Measurements from ENCODE around the gene CHAC1.

DNA sequence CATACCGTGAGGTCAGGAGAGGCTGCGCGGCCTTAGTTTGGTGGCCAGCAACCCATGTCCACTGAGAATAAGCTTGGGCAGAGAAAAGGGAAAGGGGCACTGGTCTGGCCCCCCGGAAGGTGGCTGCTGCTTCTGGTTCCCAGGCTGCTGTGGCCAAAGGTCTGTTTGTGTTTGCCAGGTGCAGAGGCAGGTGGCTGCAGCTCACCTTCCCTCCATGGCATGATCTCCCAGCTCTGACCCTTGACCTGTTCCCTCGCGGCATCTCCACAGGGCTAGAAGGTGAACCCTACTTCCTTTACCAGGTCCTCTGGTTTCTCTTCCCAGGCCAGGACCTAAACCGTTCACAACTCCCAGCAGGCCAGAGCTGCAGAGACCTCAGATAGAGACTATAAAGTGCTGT lies 45.2 kb upstream of the CHAC1 start:
- TF ChIP-seq, protein P1, sequence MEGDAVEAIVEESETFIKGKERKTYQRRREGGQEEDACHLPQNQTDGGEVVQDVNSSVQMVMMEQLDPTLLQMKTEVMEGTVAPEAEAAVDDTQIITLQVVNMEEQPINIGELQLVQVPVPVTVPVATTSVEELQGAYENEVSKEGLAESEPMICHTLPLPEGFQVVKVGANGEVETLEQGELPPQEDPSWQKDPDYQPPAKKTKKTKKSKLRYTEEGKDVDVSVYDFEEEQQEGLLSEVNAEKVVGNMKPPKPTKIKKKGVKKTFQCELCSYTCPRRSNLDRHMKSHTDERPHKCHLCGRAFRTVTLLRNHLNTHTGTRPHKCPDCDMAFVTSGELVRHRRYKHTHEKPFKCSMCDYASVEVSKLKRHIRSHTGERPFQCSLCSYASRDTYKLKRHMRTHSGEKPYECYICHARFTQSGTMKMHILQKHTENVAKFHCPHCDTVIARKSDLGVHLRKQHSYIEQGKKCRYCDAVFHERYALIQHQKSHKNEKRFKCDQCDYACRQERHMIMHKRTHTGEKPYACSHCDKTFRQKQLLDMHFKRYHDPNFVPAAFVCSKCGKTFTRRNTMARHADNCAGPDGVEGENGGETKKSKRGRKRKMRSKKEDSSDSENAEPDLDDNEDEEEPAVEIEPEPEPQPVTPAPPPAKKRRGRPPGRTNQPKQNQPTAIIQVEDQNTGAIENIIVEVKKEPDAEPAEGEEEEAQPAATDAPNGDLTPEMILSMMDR (conservative IDR thresholded peaks at IDR 0.05 in 1 of 2, IDR thresholded peaks at IDR 0.05 in 1 of 2; ENCODE audit: low read depth in 1 of 2, low read length in 2 of 2): no peak
- no peak for TF ChIP-seq EZH2 (IDR thresholded peaks at IDR 0.05; ENCODE audit: low read length, missing control alignments)

Measured in fibroblast of lung (primary cell).